ENCODE data around the gene HS3ST2.
"Not testable (repeated sequence)": the region's sequence is repeated elsewhere in the genome, so short reads cannot be mapped to it uniquely, and the experiment has no call there.

The HS3ST2 gene

DNA sequence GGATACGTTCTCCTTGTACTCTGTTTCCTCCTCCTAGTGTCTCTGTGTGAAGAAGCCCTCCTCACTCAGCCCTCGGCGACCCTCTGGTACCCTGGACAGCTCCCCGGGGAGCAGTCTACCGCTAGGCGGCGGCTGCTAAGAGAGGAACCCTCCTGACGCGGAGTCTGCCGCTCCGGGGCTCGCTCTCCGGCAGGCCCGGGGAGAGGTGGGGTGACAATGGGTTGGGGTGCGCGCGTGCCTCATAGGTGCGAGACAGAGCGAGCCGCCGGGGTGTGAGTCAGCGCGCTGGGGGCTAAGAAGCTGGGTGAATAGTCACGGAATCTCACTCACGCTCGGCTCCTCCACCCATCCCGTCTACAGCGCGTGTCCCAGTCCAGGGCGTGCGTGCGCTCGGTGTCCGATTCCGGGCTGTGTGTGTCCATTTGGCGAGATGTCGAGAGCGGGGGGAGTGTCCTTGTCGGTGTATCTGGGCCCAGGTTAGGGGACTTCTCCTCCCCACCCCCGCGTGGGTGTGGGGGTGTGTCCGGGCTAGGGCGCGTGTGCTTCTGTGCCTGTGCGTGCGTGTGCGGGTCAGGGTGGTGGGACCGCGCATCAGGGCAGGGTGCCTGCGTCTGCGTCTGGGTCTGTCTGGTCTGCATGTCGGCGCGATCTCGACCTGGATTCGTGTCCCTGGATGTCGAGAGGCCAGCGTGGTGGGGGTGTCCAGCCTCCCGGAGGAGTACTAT lies 577 bp upstream of the HS3ST2 start:
- DNase-seq (ENCODE audit: low read depth) = no peak

DNA sequence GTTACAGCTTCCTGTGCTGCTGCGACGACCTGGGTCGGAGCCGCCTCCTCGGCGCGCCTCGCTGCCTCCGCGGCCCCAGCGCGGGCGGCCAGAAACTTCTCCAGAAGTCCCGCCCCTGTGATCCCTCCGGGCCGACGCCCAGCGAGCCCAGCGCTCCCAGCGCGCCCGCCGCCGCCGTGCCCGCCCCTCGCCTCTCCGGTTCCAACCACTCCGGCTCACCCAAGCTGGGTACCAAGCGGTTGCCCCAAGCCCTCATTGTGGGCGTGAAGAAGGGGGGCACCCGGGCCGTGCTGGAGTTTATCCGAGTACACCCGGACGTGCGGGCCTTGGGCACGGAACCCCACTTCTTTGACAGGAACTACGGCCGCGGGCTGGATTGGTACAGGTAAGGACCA lies 746 bp downstream of the HS3ST2 start:
- no peak for DNase-seq (ENCODE audit: low read depth)

DNA sequence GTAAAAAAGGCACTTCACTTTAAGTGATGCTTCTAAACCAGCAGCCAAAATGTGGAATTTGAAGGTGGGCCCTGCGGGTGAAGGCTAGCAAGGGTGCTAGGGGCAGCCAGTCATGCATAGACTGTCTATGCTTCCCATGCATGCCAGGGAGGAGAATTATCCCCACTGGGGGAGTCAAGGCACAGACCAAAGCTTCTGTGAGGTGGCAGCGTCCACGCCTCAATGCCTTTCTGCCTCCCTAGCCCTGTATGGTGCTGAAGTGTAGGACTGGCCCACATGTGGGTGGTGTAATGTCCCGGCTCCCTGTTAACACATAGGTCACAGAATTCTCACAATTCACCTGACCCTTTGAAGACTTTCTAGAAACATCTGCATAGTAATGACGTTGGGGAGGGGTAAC lies 1.9 kb downstream of the HS3ST2 start:
- no peak for DNase-seq (ENCODE audit: low read depth)

DNA sequence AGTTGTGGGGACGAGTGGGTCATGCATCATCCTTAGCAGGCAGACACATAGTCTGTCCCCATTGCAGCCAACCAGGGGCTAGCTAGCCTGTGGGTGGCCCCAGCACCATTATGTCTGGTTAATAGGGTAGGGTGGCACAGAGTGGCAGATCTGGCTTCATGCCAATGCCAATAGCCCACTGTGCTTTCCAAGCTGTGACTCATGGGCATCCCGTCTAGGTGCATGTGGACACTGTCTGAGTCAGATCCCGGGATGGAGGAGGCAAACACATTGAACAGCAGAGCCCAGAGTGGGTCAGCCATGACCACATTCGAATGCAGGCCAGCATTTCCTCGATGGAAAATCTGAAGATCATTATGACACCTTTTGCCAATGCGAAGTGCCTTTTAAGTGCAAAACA lies 2.5 kb downstream of the HS3ST2 start:
- DNase-seq (ENCODE audit: low read depth) = no peak

DNA sequence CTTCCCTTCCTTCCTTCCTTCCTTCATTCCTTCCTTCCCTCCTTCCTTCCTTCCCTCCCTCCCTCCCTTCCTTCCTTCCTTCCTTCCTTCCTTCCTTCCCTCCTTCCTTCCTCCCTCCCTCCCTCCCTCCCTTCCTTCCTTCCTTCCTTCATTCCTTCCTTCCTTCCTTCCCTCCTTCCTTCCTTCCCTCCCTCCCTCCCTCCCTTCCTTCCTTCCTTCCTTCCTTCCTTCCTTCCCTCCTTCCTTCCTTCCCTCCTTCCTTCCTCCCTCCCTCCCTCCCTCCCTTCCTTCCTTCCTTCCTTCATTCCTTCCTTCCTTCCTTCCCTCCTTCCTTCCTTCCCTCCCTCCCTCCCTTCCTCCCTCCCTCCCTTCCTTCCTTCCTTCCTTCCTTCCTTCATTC lies 4.8 kb downstream of the HS3ST2 start:
- DNase-seq (ENCODE audit: low read depth) = not testable (repeated sequence)

DNA sequence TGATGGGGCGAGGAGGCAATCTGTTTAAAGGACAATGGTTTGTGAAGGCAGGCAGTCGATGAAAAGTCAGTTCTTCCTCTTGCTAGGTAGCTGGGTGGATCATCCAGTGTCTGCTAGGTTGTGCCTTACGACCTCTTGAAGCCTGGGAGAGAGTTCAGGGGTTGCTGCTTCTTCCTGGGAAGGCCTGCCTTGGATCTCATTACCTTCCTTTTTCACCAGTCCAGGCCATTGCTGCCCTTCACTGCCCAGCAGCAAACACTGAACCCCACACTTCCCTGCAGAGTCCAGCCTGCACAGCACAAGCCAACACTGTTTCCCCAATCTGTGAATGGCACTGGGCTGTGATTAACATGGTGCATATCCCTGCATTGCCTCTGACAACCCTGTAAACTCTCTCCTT lies 24.7 kb downstream of the HS3ST2 start:
- no peak for DNase-seq (ENCODE audit: low read depth)

DNA sequence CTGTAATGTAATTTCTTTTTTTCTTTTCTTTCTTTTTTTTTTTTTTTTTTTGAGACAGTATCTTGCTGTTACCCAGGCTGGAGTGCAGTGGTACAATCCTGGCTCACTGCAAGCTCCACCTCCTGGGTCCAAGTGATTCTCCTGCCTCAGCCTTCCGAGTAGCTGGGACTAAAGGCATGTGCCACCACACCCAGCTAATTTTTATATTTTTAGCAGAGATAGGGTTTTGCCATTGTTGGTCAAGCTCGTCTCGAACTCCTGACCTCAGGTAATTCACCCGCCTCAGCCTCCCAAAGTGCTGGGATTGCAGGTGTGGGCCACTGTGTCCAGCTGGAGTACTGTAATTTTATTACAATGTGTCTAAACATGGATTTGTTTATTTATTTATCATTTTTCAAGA lies 28.1 kb downstream of the HS3ST2 start:
- DNase-seq (ENCODE audit: low read depth) = not testable (repeated sequence)

DNA sequence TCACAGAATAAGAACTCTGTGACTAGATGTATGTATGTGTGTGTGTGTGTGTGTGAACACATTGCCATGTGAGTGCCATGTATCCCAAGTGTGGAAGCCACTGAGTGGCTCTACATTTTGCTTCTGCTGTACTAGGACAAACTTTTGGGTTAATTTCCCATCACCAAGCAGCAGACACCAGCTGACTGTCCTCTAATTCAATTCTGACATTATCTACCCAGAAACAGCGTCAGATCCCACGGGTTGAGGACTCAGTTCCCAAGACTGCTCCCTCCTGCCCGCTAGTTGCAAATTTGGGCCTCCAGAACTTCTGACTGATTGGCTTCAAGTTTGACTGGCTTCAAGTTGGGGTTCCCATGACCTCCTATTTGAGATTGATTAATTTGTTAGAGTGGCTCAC lies 29.2 kb downstream of the HS3ST2 start:
- no peak for DNase-seq (ENCODE audit: low read depth)

DNA sequence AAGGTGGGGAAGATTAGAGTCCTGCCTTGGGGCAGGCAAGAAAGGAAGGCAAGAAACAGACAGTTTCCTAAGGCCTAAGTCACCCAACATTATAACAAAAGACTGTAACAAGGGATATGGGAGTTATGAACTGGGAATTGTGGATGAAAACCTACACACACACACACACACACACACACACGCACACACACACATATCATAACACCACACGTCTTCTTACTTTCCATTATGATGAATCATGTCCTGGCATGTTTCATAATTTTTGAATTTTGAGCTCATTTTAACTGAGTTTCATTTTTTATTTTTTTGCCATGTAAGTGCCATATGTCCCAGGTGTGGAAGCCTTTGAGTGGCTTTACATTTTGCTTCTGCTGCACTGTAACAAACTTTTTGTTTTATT lies 29.9 kb downstream of the HS3ST2 start:
- DNase-seq (ENCODE audit: low read depth) = no peak

DNA sequence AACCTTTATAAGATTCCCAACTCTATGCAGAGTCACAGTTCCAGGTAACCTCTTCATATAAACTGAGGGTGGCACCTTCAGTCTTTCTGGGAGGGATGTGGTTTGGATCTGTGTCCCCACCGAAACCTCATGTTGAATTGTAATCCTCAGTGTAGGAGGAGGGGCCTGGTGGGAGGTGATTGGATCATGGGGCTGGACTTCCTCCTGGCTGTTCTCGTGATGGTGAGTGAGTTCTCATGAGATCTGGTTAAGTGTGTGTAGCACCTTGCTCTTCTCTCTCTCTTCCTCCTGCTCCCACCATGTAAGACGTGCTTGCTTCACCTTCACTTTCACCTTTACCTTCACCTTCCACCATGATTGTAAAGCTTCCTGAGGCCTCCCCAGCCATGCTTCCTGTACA lies 30.5 kb downstream of the HS3ST2 start:
- no peak for DNase-seq (ENCODE audit: low read depth)

DNA sequence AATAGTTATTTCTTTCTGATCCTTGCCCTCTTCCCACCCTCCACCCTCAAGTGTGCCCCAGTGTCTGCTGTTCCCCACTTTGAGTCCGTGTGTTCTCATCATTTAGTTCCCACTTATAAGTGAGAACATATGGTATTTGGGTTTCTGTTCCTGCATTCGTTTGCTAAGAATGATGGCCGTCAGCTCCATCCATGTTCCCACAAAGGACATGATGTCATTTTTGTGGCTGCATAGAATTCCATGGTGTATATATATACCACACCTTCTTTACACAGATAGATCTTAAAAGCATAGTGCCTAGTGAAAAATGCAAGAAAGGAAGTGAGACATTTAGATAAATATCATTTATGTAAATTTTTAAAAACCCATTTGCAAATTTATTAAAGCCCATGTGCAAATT lies 33.1 kb downstream of the HS3ST2 start:
- no peak for DNase-seq (ENCODE audit: low read depth)

DNA sequence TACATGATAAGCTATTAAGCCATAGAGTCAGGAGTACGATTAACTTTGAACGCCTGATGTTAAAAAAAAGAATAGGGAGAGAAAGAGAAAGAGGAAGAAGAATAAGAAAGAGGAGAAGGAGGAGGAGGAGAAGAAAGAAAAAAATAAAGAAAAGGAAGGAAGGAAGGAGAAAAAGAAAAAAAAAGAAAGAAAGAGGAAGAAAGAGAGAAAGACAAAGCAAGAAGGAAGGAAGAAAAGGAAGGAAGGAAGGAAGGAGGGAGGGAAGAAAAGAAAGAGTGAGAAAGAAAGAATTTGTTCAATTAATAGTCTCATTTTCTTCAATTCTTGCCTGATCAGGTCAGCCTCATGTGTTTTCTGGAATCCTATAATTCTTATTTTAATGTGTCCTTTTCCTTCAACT lies 33.7 kb downstream of the HS3ST2 start:
- DNase-seq (ENCODE audit: low read depth) = no peak

DNA sequence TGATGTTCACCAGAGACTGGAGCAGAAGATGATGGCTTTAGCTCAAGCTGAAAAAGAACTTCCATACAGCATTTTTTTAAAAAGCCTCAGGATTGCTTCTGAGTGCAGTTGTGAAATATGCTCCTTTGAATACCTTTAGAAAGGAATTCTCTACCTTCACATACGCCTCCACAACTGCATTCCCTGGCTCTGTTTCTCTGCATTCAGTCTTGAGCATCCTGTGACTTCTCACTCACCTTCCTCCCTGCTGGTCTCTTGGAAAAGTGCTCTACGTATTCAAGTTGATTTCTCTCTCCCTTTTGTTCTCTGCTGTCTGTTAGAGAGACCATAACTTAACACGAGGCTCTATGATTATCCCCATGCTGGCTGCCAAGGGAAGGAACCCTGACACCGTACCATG lies 34.5 kb downstream of the HS3ST2 start:
- DNase-seq (ENCODE audit: low read depth) = no peak

DNA sequence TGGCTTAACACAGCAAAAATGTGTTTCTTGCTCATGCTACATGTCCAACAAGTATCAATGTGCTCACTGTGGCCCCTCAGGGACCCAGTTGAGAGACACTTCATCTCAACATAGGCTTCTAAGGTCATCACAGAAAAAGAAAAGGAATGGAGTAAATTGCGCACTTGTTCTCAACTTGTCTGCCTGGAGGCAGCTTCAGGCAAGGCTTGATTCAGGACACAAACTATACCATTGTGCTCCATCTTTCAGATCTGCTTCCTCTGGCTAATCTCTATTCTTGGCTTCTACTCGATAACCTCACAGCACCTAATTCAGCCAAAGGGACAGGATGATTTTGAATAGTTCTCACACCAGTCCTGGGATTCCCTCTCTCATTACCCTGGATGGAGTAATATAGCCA lies 35.6 kb downstream of the HS3ST2 start:
- no peak for DNase-seq (ENCODE audit: low read depth)

DNA sequence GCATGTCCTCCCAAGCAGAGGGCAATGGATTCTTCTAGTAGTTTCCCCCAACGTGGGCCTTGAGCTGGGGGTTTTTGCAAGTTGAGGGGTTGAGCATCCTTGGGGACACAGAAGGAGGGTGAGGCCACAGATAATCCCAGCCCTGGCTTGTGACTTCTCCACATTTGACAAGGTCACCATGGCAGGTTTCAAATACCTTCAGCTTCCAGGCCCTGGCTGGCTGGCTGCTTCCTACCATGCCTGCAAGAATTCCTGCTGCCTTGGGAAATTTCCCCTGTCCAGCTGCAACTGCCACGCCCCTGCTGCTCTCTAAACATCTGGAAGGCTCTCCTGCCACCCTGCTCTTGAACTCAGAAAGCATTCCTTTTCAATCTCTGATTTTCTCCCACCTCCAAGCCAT lies 41.3 kb downstream of the HS3ST2 start:
- no peak for DNase-seq (ENCODE audit: low read depth)

DNA sequence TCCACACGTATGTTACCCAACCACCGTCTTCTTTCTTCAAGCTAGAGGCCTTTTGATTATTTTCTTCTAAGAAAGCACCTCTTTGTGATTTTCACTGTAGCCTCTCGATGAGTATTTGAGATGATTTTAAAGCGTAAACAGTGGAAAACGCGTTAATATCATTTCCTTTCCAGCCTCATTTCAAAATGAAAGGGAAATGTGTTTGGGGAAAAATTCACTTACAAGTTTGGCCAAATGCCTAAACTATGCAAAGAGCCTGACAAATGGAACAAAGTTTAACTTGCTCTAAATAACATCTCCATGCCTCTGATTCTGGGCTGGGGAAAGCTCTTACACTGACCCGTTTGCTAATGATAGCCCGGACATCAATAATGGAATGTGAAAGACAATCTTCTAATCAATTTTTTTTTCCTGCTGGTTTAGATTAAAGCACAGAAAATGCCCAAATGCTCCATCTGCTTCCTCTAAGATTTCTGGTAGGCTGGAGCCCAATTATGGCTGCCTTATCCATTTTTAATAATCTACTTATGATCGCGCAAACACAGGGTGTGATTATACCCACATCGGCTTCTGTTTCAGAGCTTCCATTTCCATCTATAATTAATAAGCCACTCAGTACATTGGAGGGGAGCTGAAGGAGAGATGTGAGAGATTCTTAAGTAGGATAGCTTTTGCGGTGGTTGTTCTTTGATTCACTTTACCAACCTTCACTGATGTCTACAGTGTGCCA lies 43.5 kb downstream of the HS3ST2 start:
- no peak for DNase-seq (ENCODE audit: low read depth)

DNA sequence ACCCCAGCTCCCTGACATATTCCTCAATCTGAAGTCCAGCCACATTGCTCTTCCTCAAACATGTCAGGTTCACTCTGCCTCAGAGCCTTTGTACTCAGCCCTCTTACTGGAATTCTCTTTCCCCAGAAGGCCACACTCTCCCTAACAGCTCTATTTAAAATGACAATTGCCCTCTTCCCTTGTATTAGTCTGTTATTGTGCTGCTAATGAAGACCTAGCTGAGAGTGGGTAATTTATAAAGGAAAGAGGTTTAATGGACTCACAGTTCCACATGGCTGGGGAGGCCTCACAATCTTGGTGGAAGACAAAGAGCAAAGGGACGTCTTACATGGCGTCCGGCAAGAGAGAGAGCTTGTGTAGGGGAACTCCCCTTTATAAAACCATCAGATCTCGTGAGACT lies 46.0 kb downstream of the HS3ST2 start:
- DNase-seq (ENCODE audit: low read depth) = no peak

DNA sequence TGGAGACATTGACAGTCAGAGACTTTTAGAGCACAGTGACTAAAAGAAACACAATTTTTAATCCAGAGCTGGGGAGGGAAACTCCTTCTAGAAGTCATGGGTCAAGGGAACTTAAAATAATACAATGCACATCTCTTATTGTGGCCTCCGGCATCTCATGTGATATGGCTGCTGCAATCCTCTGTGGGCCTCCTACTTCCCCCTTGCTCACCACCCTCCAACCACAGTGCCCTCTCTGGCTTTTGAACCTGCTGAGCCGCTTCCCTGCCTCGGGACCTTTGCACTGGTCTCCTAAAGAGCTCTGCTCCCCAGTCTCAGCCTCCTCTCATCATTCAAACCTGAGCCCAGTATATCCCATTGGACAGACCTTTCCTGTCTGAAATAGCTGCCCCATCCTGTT lies 47.6 kb downstream of the HS3ST2 start:
- no peak for DNase-seq (ENCODE audit: low read depth)

DNA sequence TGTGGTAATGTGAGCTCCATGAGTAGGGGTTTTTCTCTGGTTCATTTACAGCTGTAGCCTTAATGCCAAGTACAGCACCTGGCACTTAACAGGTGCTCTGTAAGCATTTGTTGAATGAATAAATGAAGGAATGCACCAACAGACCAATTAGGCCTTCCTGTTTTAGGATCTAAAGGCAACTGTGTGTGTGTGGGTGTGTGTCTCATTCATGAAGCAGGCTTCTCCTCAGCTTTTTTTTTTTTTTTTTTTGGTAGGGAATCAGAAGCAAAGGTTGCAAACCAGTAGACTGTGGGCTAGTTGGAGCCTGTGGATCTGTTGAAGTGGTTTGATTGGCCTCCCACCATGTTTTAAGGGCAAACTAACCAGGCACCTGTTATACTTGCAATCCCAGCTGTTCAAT lies 48.1 kb downstream of the HS3ST2 start:
- DNase-seq (ENCODE audit: low read depth) = no peak

DNA sequence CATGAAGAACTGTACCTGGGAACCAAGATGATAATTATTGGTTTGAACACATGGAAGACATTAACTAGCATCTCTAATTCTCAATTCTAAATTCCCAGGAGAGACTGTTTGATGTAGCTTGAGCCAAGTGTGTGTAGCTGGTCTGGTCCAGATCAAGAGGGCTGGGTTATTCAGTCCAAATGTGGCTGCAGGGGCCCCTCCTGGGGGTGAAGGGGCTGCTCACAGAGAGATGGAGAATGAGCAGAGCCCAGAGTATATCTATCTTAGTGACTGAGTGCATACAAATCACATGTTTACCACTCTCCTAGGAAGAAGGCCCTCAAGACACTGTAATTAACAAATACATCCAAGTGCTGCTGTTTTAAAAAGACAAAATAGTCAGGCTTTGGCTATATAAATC lies 50.4 kb downstream of the HS3ST2 start:
- no peak for DNase-seq (ENCODE audit: low read depth)

DNA sequence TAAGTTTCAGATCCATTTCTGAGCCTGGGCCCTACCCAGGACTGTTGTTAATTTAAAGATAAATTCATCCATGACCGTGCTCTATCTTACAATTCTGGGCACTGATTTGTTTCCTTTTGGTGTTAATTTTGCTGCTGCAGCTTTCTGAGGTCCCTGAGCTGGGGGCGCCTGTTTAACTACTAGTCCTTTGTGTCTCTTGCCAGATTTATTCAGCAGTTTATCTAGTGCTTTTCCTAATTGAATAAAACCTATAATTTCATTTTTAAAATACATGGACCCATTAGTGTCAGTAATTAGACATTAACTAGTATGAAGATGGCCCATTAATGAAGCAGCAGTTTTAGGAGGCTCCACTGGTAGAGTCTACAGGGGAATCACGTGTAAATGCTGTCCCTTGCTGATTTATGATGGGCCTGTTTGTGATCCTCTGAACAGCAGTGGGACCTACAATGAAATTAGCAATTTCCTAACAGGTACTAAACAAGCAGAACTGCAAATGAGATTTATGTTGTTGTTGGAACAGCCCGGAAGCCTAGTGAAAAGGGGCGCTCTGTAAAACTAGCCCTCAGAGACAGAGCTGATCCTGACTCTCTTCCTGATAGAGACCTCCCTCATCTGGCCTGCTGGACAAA lies 54.7 kb downstream of the HS3ST2 start:
- DNase-seq (ENCODE audit: low read depth) = no peak

DNA sequence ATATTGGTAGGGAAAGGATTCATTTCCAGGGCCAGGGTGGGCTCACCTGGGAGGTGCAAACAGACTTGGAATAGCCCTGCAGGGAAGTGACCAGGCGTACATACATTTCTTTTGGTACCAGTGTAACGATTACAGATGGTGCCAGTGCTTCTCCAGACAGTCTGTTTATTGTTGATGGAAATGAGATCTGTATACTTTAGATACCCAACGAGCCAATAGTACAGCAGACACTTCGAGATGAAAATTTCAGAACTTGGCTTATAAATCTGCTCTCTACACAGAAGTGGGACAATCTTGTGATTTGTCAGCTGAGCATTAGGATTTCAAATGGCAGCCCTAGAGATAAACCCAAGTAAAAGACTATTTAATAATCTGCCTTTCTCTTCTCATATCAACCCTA lies 57.9 kb downstream of the HS3ST2 start:
- no peak for DNase-seq (ENCODE audit: low read depth)

DNA sequence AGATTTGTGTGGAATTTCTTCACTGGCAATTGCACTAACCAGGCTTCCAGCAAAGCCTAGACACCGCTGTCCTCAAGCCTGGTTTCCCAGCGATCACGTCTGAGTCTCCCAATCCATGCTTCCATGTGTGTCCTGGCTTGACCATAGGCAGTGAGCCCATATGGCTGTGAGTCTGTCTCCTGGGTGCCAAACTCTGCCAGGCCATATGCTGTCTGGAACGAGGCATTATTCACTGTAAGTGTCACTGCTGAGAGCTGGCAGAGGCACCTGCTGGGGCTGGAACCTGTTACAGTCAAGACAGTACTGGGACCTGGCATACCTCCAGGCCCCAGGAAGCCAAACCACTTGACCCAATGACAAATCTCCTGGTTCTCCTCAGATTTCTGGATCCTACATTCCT lies 60.4 kb downstream of the HS3ST2 start:
- no peak for DNase-seq (ENCODE audit: low read depth)

DNA sequence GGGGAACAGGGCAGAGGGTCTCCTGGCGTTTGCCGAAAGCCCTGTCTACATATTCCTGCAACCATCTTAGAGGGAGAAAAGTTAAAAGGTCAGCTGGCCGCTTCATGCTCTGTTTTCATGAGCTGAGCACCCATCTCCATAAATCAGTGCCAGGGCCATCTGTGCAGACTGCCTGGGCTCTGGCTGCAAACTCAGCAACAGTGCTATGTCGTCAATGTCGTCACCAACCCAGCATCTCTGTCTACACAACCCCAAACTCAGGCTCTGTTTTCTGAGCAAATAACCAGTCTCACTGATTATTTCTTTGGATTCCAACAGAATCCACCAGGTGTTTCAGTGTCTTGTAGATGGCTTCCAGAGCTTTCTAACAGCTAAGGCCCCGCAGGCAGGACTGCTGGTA lies 65.0 kb downstream of the HS3ST2 start:
- no peak for DNase-seq (ENCODE audit: low read depth)
